K562 (cell line): ENCODE measurements around the gene HMG20B. TPM values are rescaled to one million over a fixed set of nuclear protein-coding genes. Genes with fewer than 3 reads are reported as not detected.

Experiments
- CHD1 ChIP-seq: fragments of 200-600 bp; sonication (generic); IDR thresholded peaks from one replicate; pipeline ENCODE4 v1.6.1; 2012; ENCODE audit warnings: mild to moderate bottlenecking, moderate library complexity, low read length, inconsistent platforms
- COPS2 ChIP-seq: fragments of 450-650 bp; conservative IDR thresholded peaks from 2 replicates; pipeline ENCODE4 v1.6.1; 2016; ENCODE audit warnings: mild to moderate bottlenecking, moderate library complexity
- CTBP1 ChIP-seq: fragments of 450-650 bp; IDR thresholded peaks from 2 replicates; pipeline ENCODE4 v1.6.1; 2016; ENCODE audit warnings: borderline replicate concordance
- ELF2 ChIP-seq: fragments of 250-450 bp; sonication (Bioruptor Pico); IDR thresholded peaks from 2 replicates; pipeline ENCODE4 v1.5.0; 2021; ENCODE audit warnings: mild to moderate bottlenecking
- EP300 ChIP-seq: IDR thresholded peaks from 2 replicates; pipeline ENCODE4 v1.6.1; 2012; ENCODE audit warnings: low read length, improper control_type of control experiment
- ETV1 ChIP-seq: fragments of 450-650 bp; conservative IDR thresholded peaks from 2 replicates; pipeline ENCODE4 v1.6.1; 2016; ENCODE audit warnings: missing genetic modification characterization, control low read depth, low read depth, missing compliant biosample characterization
- FOXA1 ChIP-seq: fragments of 450-650 bp; IDR thresholded peaks from 2 replicates; pipeline ENCODE4 v1.6.1; 2016; ENCODE audit warnings: mild to moderate bottlenecking, borderline replicate concordance
- GABPA ChIP-seq: fragments of 200-800 bp; sonication (Bioruptor generic); conservative IDR thresholded peaks from 2 replicates; pipeline ENCODE4 v1.6.1; 2016; ENCODE audit warnings: low read depth, missing genetic modification characterization, missing compliant biosample characterization
- HNRNPL ChIP-seq: fragments of 200-400 bp; formaldehyde crosslinking; IDR thresholded peaks from 2 replicates; pipeline ENCODE4 v1.6.1; 2017; ENCODE audit warnings: low read depth, mild to moderate bottlenecking, low read length
- KLF1 ChIP-seq: fragments of 450-650 bp; IDR thresholded peaks from 2 replicates; pipeline ENCODE4 v1.6.1; 2016; ENCODE audit warnings: missing genetic modification characterization, missing compliant biosample characterization
- MBD2 ChIP-seq: sonication (generic); IDR thresholded peaks from 2 replicates; pipeline ENCODE4 v1.6.1; 2016; ENCODE audit warnings: low read depth, borderline replicate concordance
- RBM34 ChIP-seq: fragments of 200-400 bp; formaldehyde crosslinking; IDR thresholded peaks from 2 replicates; pipeline ENCODE4 v1.6.1; 2018; ENCODE audit warnings: low read length, borderline replicate concordance; ENCODE audit not compliant: insufficient read depth
- RFX1 ChIP-seq: fragments of 450-650 bp; IDR thresholded peaks from 2 replicates; pipeline ENCODE4 v1.6.1; 2016; ENCODE audit warnings: mild to moderate bottlenecking, moderate library complexity
- SMAD2 ChIP-seq: fragments of 150-350 bp; IDR thresholded peaks from 2 replicates; pipeline ENCODE4 v1.6.1; 2014; ENCODE audit warnings: low read depth, mild to moderate bottlenecking, low read length
- TAF15 ChIP-seq: fragments of 200-400 bp; formaldehyde crosslinking; IDR thresholded peaks from 2 replicates; pipeline ENCODE4 v1.6.1; 2017; ENCODE audit warnings: mild to moderate bottlenecking, low read depth, low read length, moderate library complexity
- TEAD4 ChIP-seq, 2 experiments: sonication (generic) in 1 of 2; formaldehyde crosslinking in 1 of 2; IDR thresholded peaks; 2 replicates each; pipeline versions ENCODE4 v1.6.1 to v1.8.0; 2012 to 2022; ENCODE audit warnings: borderline replicate concordance in 1 of 2, inconsistent platforms in 1 of 2, low read length in 1 of 2, mild to moderate bottlenecking in 1 of 2, missing genetic modification reagents in 1 of 2
- ZEB2 ChIP-seq: fragments of 450-650 bp; IDR thresholded peaks from 2 replicates; pipeline ENCODE4 v1.6.1; 2016
- ZNF12 ChIP-seq: sonication (generic); formaldehyde crosslinking; IDR thresholded peaks from 2 replicates; pipeline ENCODE4 v1.4.0; 2020; ENCODE audit warnings: mild to moderate bottlenecking, missing genetic modification reagents
- ZNF408 ChIP-seq: fragments of 250-450 bp; sonication (Bioruptor Pico); IDR thresholded peaks from 2 replicates; pipeline ENCODE4 v1.4.0; 2020; ENCODE audit warnings: low read depth, mild to moderate bottlenecking, moderate library complexity
- ZNF75A ChIP-seq: fragments of 450-650 bp; formaldehyde crosslinking; IDR thresholded peaks from 2 replicates; pipeline ENCODE4 v1.4.0; 2020; ENCODE audit warnings: mild to moderate bottlenecking
- ZNF79 ChIP-seq: fragments of 250-450 bp; sonication (Bioruptor Pico); IDR thresholded peaks from 2 replicates; pipeline ENCODE4 v1.4.0; 2020; ENCODE audit warnings: low read depth, mild to moderate bottlenecking, moderate library complexity
- polyA plus RNA-seq, 8 experiments: library from polyadenylated mRNA; depleted of rRNA in 4 of 8; stranded (reverse) in 5 of 8; unstranded in 3 of 8; fragments of >200 nt; fragmentation: Nextera tagmentation in 2 of 8; fragmentation: Illumina TruSeq in 1 of 8; extraction: Ambion mirVana in 2 of 8; extraction: Trizol in 1 of 8; gene quantifications; 2 replicates each; pipeline versions ENCODE4 v1.2.1 to v1.2.3, GENCODE V29; 2011 to 2014; ENCODE audit warnings: inconsistent platforms in 1 of 8, missing spikeins in 1 of 8
- total RNA-seq, 7 experiments: library from RNA; depleted of rRNA in 6 of 7; stranded (reverse); fragments of >200 nt in 6 of 7; fragmentation: Illumina TruSeq in 2 of 7; extraction: Trizol in 2 of 7; gene quantifications; 2 replicates each; pipeline versions ENCODE4 v1.2.1 to v1.2.3, GENCODE V29; 2011 to 2021; ENCODE audit warnings: low replicate concordance in 1 of 7
- TF ChIP-seq, protein P1 (sequence below): fragments of 200-400 bp; formaldehyde crosslinking; IDR thresholded peaks from 2 replicates; pipeline ENCODE4 v1.6.1; 2017; ENCODE audit warnings: mild to moderate bottlenecking, low read depth, low read length, moderate library complexity
- TF ChIP-seq, protein P2 (sequence below): fragments of 450-650 bp; IDR thresholded peaks from 2 replicates; pipeline ENCODE4 v1.6.1; 2016; ENCODE audit warnings: mild to moderate bottlenecking
- TF ChIP-seq, protein P3 (sequence below), 2 experiments: fragments of 200-800 bp in 1 of 2; sonication (Bioruptor generic) in 1 of 2; sonication (generic) in 1 of 2; formaldehyde crosslinking in 1 of 2; IDR thresholded peaks in 1 of 2; conservative IDR thresholded peaks in 1 of 2; 2 replicates each; pipeline versions ENCODE4 v1.5.0 to v1.6.1; 2016 to 2020; ENCODE audit warnings: missing compliant biosample characterization in 1 of 2, missing genetic modification characterization in 1 of 2, missing genetic modification reagents in 1 of 2

HMG20B gene
- total and polyA plus RNA-seq, 9 of the 15 experiments (the other 6 are each of a cell fraction or from before 2014, with no cell fraction given): 0.35 to 172 (median 38.6) TPM

DNA sequence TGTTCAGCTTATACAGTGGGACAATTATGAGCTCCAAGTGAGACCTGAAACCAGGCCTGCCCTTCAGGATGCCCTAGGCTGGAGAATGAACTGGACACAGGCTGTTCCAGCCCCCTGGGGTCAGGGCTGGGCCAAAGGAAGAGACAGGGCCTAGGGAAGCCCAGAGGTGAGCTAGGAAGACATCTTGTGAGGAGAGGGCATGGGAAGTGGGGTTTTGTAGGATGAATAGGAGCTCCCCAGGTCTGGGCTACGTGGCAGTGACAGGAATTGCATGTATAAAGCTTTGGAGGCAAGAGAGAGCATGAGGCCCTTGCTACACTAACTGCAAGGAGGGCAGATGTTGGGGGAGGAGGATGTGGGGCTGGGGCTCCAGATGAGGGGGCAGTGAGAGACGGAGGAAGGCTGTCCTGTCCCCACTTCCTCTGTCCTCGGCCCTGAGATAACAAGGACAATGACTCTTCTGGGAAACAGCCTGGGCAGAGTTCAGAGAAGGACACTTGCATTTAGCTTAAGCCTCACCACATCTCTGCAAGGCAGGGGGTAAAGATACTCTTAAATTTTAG is 35.4 kb downstream of the HMG20B start (continued):
- TF ChIP-seq CHD1: peak; percentile 50
- TF ChIP-seq MBD2: no peak
- no peak for TF ChIP-seq TAF15
- TF ChIP-seq ZNF75A (CRISPR knock-in tag): no peak
- peak; percentile 69 for TF ChIP-seq EP300
- TF ChIP-seq, protein P1, sequence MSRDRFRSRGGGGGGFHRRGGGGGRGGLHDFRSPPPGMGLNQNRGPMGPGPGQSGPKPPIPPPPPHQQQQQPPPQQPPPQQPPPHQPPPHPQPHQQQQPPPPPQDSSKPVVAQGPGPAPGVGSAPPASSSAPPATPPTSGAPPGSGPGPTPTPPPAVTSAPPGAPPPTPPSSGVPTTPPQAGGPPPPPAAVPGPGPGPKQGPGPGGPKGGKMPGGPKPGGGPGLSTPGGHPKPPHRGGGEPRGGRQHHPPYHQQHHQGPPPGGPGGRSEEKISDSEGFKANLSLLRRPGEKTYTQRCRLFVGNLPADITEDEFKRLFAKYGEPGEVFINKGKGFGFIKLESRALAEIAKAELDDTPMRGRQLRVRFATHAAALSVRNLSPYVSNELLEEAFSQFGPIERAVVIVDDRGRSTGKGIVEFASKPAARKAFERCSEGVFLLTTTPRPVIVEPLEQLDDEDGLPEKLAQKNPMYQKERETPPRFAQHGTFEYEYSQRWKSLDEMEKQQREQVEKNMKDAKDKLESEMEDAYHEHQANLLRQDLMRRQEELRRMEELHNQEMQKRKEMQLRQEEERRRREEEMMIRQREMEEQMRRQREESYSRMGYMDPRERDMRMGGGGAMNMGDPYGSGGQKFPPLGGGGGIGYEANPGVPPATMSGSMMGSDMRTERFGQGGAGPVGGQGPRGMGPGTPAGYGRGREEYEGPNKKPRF: no peak
- no peak for TF ChIP-seq HNRNPL
- TF ChIP-seq, protein P2, sequence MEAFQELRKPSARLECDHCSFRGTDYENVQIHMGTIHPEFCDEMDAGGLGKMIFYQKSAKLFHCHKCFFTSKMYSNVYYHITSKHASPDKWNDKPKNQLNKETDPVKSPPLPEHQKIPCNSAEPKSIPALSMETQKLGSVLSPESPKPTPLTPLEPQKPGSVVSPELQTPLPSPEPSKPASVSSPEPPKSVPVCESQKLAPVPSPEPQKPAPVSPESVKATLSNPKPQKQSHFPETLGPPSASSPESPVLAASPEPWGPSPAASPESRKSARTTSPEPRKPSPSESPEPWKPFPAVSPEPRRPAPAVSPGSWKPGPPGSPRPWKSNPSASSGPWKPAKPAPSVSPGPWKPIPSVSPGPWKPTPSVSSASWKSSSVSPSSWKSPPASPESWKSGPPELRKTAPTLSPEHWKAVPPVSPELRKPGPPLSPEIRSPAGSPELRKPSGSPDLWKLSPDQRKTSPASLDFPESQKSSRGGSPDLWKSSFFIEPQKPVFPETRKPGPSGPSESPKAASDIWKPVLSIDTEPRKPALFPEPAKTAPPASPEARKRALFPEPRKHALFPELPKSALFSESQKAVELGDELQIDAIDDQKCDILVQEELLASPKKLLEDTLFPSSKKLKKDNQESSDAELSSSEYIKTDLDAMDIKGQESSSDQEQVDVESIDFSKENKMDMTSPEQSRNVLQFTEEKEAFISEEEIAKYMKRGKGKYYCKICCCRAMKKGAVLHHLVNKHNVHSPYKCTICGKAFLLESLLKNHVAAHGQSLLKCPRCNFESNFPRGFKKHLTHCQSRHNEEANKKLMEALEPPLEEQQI: no peak
- no peak for TF ChIP-seq ELF2 (CRISPR knock-in tag)
- peak; percentile 33; the same call in 1 of the 2 replicates for TF ChIP-seq CTBP1
- TF ChIP-seq ZNF408 (CRISPR knock-in tag): no peak
- TF ChIP-seq TEAD4 (IDR thresholded peaks at IDR 0.05; ENCODE audit: low read length): no peak
- no peak for TF ChIP-seq TEAD4 (CRISPR knock-in tag; IDR thresholded peaks at IDR 0.05; ENCODE audit: borderline replicate concordance)
- TF ChIP-seq RFX1: no peak
- no peak for TF ChIP-seq ZEB2
- TF ChIP-seq, protein P3, sequence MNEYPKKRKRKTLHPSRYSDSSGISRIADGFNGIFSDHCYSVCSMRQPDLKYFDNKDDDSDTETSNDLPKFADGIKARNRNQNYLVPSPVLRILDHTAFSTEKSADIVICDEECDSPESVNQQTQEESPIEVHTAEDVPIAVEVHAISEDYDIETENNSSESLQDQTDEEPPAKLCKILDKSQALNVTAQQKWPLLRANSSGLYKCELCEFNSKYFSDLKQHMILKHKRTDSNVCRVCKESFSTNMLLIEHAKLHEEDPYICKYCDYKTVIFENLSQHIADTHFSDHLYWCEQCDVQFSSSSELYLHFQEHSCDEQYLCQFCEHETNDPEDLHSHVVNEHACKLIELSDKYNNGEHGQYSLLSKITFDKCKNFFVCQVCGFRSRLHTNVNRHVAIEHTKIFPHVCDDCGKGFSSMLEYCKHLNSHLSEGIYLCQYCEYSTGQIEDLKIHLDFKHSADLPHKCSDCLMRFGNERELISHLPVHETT (CRISPR knock-in tag; conservative IDR thresholded peaks at IDR 0.05 in 1 of 2, IDR thresholded peaks at IDR 0.05 in 1 of 2): no peak
- no peak for TF ChIP-seq KLF1 (tag)
- no peak for TF ChIP-seq COPS2
- no peak for TF ChIP-seq RBM34
- no peak for TF ChIP-seq ZNF12
- no peak for TF ChIP-seq ZNF79
- TF ChIP-seq SMAD2: no peak
- no peak for TF ChIP-seq FOXA1
- peak; percentile 80 for TF ChIP-seq ETV1 (tag)
- no peak for TF ChIP-seq GABPA (tag)
